HepG2 (cell line): ENCODE results near the gene ITPR1. TPM values are rescaled to one million over a fixed set of nuclear protein-coding genes. Genes with fewer than 3 reads are reported as not detected.

Source experiments
- ATAC-seq: fragments of 200-7000 bp; cut with Tn5 transposase; 3 replicates; pipeline ENCODE4 v1.9.1; 2020; ENCODE audit warnings: mild to moderate bottlenecking, moderate library complexity
- BruUV-seq: library from RNA; stranded (reverse); fragments of 400-500 nt; replicated peaks from 2 replicates; lab custom pipeline; 2021; lab: Mats Ljungman, UMichigan
- CTCF ChIA-PET: fragments of 300-600 bp; formaldehyde crosslinking; extraction: SDS; loops from one replicate; lab custom pipeline; 2021; ENCODE audit warnings: low total read pairs, inconsistent platforms, low intra/inter-chr PET ratio; lab: Yijun Ruan, JAX
- POLR2A ChIA-PET: fragments of 350-600 bp; sonication (Branson Sonifier 250); formaldehyde crosslinking; loops from one replicate; lab custom pipeline; 2020; ENCODE audit warnings: antibody characterized with exemption, inconsistent platforms; lab: Yijun Ruan, JAX
- DNase-seq: peaks from one replicate; pipeline ENCODE4 v3.0.0-alpha.2; 2015; ENCODE audit warnings: low spot score
- FAIRE-seq: peaks from 3 replicates; lab custom pipeline; 2011; peaks lifted over from hg19 to GRCh38; lab: Jason Lieb, UNC
- H2AFZ ChIP-seq: one replicate; pipeline ENCODE4 v1.6.1; 2011; ENCODE audit warnings: low read length, inconsistent platforms
- H3K27ac ChIP-seq: fragments of 300-600 bp; 3 replicates; pipeline ENCODE4 v1.8.0; 2011; ENCODE audit warnings: mixed run types, mild to moderate bottlenecking, mixed read lengths, low read length, inconsistent platforms; ENCODE audit not compliant: insufficient read depth; ENCODE audit errors: extremely low read length
- H3K27me3 ChIP-seq, 2 experiments: fragments of 200-600 bp in 1 of 2; 2 replicates in 1 of 2; 3 replicates in 1 of 2; pipeline versions ENCODE4 v1.6.0 to v1.8.0; 2011; ENCODE audit warnings: low read length in 2 of 2, mild to moderate bottlenecking in 2 of 2, moderate library complexity in 2 of 2, inconsistent platforms in 1 of 2; ENCODE audit not compliant: insufficient read depth in 2 of 2, control insufficient read depth in 1 of 2
- H3K36me3 ChIP-seq, 2 experiments: fragments of 200-600 bp in 1 of 2; replicated peaks in 1 of 2; 2 replicates in 1 of 2; 3 replicates in 1 of 2; pipeline versions ENCODE4 v1.5.1 to v1.8.0; 2011; ENCODE audit warnings: low read length in 2 of 2, inconsistent platforms in 1 of 2; ENCODE audit not compliant: insufficient read depth in 2 of 2, control insufficient read depth in 1 of 2
- H3K4me1 ChIP-seq: 2 replicates; pipeline ENCODE4 v1.5.1; 2012; ENCODE audit warnings: low read length, inconsistent platforms; ENCODE audit not compliant: insufficient read depth
- H3K4me2 ChIP-seq: 2 replicates; pipeline ENCODE4 v1.6.0; 2011; ENCODE audit warnings: low read depth, low read length, inconsistent platforms
- H3K4me3 ChIP-seq, 3 experiments: fragments of 200-600 bp in 1 of 3; sonication (generic), shearing (Covaris generic) in 1 of 3; replicated peaks in 1 of 3; 2 replicates each; pipeline ENCODE4 v1.5.1; 2011 to 2016; ENCODE audit warnings: low read length in 3 of 3, inconsistent platforms in 2 of 3, low read depth in 2 of 3, mild to moderate bottlenecking in 2 of 3, control low read depth in 1 of 3, mixed read lengths in 1 of 3; ENCODE audit not compliant: insufficient read depth in 1 of 3
- H3K79me2 ChIP-seq: one replicate; pipeline ENCODE4 v1.6.1; 2011; ENCODE audit warnings: low read length, inconsistent platforms; ENCODE audit not compliant: insufficient read depth
- H3K9ac ChIP-seq: 2 replicates; pipeline ENCODE4 v1.6.0; 2011; ENCODE audit warnings: mild to moderate bottlenecking, low read depth, low read length, inconsistent platforms; ENCODE audit not compliant: insufficient read depth
- H3K9me3 ChIP-seq: 2 replicates; pipeline ENCODE4 v1.5.1; 2012; ENCODE audit warnings: mild to moderate bottlenecking, low read length
- H4K20me1 ChIP-seq: 2 replicates; pipeline ENCODE4 v1.6.0; 2011; ENCODE audit warnings: inconsistent platforms, mild to moderate bottlenecking, low read length, moderate library complexity; ENCODE audit not compliant: insufficient read depth
- ZNF251 ChIP-seq: sonication (generic); formaldehyde crosslinking; IDR thresholded peaks from 2 replicates; pipeline ENCODE4 v1.9.0; 2021; ENCODE audit warnings: mild to moderate bottlenecking, missing genetic modification reagents
- WGBS: methylation state at CpG from one replicate; pipeline ENCODE4 v1.1.6; 2017; ENCODE audit warnings: low lambda C conversion rate; 5-methylcytosine and 5-hydroxymethylcytosine counted together
- in situ Hi-C: cut with HindIII; loops from 2 replicates; pipeline ENCODE4 v1.10.0; 2017; ENCODE audit warnings: low pct_unique_long_range_greater_than_20kb; ENCODE audit not compliant: extremely low pct_ligation_motif_present
- intact Hi-C: fragments of 100-400 bp; cut with micrococcal nuclease; formaldehyde crosslinking; loops from one replicate; pipeline ENCODE4 v1.10.0; 2022; ENCODE audit not compliant: unreplicated experiment
- polyA plus RNA-seq, 8 experiments: library from polyadenylated mRNA; depleted of rRNA in 3 of 8; stranded (reverse) in 7 of 8; unstranded in 1 of 8; fragments of >200 nt; fragmentation: Illumina TruSeq in 4 of 8; extraction: Trizol in 4 of 8; gene quantifications; 2 replicates each; pipeline versions ENCODE4 v1.2.1 to v1.2.3, GENCODE V29; 2011 to 2016; ENCODE audit warnings: low read depth in 4 of 8, missing spikeins in 1 of 8, mixed read lengths in 1 of 8; ENCODE audit not compliant: insufficient read depth in 1 of 8
- total RNA-seq, 5 experiments: library from RNA; depleted of rRNA; stranded (reverse); fragments of >200 nt; fragmentation: Illumina TruSeq; extraction: Trizol; gene quantifications; 2 replicates each; pipeline ENCODE4 v1.2.3, GENCODE V29; 2016; ENCODE audit warnings: low read depth in 1 of 5
- TF ChIP-seq, protein P1 (sequence below): sonication (generic); formaldehyde crosslinking; conservative IDR thresholded peaks from 2 replicates; pipeline ENCODE4 v1.4.0; 2020; ENCODE audit warnings: mild to moderate bottlenecking, missing genetic modification reagents, moderate library complexity
- TF ChIP-seq, protein P2 (sequence below): sonication (generic); formaldehyde crosslinking; IDR thresholded peaks from 2 replicates; pipeline ENCODE4 v1.5.1; 2020; ENCODE audit warnings: mild to moderate bottlenecking, missing genetic modification reagents, moderate library complexity
- TF ChIP-seq, protein P3 (sequence below): sonication (generic); formaldehyde crosslinking; IDR thresholded peaks from 2 replicates; pipeline ENCODE4 v1.4.0; 2020; ENCODE audit warnings: missing genetic modification reagents

The ITPR1 gene
- total and polyA plus RNA-seq, 2 of the 13 experiments (the other 11 are each of a cell fraction or from before 2014, with no cell fraction given) = 10.0 to 11.4 TPM

DNA sequence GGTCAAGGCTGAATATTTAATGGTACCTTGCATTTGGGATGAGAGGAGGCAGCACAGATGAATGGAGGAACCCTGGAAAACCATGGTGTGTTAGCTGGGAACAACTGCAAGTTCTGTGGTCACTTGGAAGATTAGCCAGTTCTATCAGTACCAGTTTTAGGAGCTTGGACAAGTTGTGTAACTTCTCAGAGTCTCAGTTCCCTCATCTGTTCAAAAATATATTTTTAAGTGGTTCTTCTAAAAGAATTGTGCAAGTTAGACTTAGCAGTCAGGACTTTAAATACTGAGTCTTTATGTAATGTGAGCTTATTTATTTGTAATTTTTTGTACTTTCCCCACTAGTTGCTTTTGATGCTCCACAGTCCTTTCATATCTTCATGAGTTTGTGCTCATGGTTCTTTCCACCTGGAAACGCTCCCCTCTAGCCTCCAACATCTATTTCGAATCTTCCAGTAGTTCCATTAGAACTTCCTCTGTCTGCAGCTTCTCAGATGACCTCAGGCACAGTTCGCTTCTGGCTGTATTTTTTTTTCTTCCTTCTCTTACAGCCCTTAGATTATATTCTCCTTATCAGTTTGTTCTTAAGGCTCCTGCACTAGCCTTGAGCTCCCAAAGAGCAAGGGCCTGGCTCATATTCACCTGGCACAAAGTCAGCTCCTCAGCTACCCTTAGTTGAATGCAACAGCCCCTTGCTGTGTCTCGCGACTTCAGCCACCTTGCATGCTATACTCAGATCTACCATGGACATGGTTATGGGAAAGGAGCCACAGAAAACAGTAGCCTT lies 27.1 kb downstream of the ITPR1 start (continued):
- TF ChIP-seq, protein P1, sequence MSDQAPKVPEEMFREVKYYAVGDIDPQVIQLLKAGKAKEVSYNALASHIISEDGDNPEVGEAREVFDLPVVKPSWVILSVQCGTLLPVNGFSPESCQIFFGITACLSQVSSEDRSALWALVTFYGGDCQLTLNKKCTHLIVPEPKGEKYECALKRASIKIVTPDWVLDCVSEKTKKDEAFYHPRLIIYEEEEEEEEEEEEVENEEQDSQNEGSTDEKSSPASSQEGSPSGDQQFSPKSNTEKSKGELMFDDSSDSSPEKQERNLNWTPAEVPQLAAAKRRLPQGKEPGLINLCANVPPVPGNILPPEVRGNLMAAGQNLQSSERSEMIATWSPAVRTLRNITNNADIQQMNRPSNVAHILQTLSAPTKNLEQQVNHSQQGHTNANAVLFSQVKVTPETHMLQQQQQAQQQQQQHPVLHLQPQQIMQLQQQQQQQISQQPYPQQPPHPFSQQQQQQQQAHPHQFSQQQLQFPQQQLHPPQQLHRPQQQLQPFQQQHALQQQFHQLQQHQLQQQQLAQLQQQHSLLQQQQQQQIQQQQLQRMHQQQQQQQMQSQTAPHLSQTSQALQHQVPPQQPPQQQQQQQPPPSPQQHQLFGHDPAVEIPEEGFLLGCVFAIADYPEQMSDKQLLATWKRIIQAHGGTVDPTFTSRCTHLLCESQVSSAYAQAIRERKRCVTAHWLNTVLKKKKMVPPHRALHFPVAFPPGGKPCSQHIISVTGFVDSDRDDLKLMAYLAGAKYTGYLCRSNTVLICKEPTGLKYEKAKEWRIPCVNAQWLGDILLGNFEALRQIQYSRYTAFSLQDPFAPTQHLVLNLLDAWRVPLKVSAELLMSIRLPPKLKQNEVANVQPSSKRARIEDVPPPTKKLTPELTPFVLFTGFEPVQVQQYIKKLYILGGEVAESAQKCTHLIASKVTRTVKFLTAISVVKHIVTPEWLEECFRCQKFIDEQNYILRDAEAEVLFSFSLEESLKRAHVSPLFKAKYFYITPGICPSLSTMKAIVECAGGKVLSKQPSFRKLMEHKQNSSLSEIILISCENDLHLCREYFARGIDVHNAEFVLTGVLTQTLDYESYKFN (CRISPR knock-in tag) = no peak
- TF ChIP-seq, protein P2, sequence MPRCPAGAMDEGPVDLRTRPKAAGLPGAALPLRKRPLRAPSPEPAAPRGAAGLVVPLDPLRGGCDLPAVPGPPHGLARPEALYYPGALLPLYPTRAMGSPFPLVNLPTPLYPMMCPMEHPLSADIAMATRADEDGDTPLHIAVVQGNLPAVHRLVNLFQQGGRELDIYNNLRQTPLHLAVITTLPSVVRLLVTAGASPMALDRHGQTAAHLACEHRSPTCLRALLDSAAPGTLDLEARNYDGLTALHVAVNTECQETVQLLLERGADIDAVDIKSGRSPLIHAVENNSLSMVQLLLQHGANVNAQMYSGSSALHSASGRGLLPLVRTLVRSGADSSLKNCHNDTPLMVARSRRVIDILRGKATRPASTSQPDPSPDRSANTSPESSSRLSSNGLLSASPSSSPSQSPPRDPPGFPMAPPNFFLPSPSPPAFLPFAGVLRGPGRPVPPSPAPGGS (CRISPR knock-in tag) = no peak

DNA sequence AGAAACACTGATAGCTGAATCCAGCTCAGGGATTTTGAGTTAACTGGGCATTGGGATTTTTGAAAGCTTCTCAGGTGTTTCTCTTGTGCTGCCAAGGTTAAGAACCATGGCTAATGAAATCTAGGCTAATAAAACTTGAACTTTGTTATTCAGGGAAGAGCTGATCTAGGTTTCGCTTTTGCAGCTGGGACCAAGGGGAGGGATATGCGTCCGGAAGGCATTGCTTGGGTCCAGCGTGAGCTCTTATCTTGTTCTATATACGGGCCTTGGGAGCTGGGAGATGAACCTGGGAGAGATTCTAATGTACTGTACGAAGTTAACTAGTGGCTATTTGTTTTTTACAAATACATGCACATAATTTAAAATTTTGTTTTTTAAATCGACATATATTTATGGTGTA lies 29.8 kb downstream of the ITPR1 start:
- Histone ChIP-seq H3K27me3 (no peaks in the 10 kb centered on the region), H3K36me3 (peaks cover 3 to 7% of the 10 kb centered on the region in 2 experiments; a peak in 3 of 5 replicates), H3K4me3 (no peak overlapping the region), H3K9ac (no peak overlapping the region), H3K9me3 (no peaks in the 10 kb centered on the region), H2AFZ (no peak overlapping the region), H3K27ac (no peak overlapping the region), H3K79me2 (no peaks in the 10 kb centered on the region), H4K20me1 (no peaks in the 10 kb centered on the region), H3K4me2 (no peak overlapping the region), H3K4me1 (no peaks in the 10 kb centered on the region)
- BruUV-seq = no TSS peak
- 99% methylated on average over 7 of the region's 7 CpGs for WGBS
- intact Hi-C loops = no loop called here
- in situ Hi-C loops = no loop called here
- POLR2A ChIA-PET = interaction anchor here (1.6 kb wide), 1 partner anchor 30 kb away, joined by 3 read pairs; the partner anchor contains the start of gene ITPR1
- no peak for ATAC-seq
- TF ChIP-seq, protein P3, sequence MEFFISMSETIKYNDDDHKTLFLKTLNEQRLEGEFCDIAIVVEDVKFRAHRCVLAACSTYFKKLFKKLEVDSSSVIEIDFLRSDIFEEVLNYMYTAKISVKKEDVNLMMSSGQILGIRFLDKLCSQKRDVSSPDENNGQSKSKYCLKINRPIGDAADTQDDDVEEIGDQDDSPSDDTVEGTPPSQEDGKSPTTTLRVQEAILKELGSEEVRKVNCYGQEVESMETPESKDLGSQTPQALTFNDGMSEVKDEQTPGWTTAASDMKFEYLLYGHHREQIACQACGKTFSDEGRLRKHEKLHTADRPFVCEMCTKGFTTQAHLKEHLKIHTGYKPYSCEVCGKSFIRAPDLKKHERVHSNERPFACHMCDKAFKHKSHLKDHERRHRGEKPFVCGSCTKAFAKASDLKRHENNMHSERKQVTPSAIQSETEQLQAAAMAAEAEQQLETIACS (CRISPR knock-in tag) = no peak
- TF ChIP-seq ZNF251 = no peak
- CTCF ChIA-PET = no interaction called here
- FAIRE-seq = no peak
- no peak for DNase-seq
